Sigmoid colon (tissue), 4 donors: ENCODE data around the gene PTK7.

Experiments
- EP300 ChIP-seq, 4 donors: sonication (generic); formaldehyde crosslinking; IDR thresholded peaks; one replicate each; pipeline ENCODE4 v1.6.1; 2017; ENCODE audit warnings: antibody characterized with exemption in 4 of 4
- POLR2A ChIP-seq, 2 donors: fragments of 450-650 bp; IDR thresholded peaks; one replicate each; pipeline ENCODE4 v1.6.1; 2016; ENCODE audit warnings: antibody characterized with exemption in 2 of 2, mild to moderate bottlenecking in 2 of 2, moderate library complexity in 2 of 2
- TF ChIP-seq, protein P1 (sequence below), 4 experiments: fragments of 450-650 bp in 3 of 4; fragments of 200-600 bp in 1 of 4; IDR thresholded peaks; one replicate each; pipeline ENCODE4 v1.5.1; 2016 to 2019; ENCODE audit warnings: antibody characterized with exemption in 4 of 4, mild to moderate bottlenecking in 3 of 4, moderate library complexity in 2 of 4

DNA sequence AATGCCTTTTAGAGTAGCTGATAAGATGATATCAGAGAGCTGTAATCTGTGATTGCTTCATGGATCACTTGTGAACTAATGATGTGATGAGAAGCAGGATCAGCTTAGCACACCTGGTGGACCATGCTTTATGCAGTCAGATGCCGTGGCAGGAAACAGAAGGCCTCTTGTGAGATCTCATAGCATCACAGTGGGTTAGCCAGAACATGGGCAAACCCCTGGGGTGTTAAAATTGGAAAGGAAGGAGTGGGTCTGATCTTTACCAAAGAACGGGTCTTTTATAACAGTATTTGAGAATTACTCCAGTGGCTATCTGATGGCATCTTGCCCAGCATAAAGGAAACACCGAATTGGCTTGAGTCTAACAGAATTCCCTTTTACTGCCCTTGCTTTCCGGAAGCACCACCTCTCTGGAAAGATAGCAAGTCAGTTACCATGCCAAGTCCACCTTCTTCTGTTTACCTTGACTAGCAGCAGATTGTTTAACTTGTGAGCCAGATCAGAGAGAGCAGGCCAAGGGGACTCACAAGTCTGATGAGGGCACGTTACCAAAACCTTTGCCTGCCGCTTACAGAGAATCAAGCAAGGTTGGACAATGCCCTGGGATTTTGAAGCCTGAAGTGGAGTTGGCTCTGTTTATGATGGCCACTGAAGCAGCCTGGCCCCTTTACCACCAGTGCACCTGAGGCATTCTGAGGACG, 74.1 kb downstream of the PTK7 start:
- TF ChIP-seq, protein P1, sequence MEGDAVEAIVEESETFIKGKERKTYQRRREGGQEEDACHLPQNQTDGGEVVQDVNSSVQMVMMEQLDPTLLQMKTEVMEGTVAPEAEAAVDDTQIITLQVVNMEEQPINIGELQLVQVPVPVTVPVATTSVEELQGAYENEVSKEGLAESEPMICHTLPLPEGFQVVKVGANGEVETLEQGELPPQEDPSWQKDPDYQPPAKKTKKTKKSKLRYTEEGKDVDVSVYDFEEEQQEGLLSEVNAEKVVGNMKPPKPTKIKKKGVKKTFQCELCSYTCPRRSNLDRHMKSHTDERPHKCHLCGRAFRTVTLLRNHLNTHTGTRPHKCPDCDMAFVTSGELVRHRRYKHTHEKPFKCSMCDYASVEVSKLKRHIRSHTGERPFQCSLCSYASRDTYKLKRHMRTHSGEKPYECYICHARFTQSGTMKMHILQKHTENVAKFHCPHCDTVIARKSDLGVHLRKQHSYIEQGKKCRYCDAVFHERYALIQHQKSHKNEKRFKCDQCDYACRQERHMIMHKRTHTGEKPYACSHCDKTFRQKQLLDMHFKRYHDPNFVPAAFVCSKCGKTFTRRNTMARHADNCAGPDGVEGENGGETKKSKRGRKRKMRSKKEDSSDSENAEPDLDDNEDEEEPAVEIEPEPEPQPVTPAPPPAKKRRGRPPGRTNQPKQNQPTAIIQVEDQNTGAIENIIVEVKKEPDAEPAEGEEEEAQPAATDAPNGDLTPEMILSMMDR (IDR thresholded peaks at IDR 0.05) = no peak
- no peak for TF ChIP-seq POLR2A (IDR thresholded peaks at IDR 0.05)
- no peak for TF ChIP-seq EP300 (IDR thresholded peaks at IDR 0.05)
